Fibroblast of mammary gland (primary cell): ENCODE results near the gene GABARAP.

ENCODE experiments used
- DNase-seq: peaks from one replicate; pipeline ENCODE4 v3.0.0-alpha.2; 2010; ENCODE audit warnings: low read depth
- H3K4me3 ChIP-seq: 2 replicates; pipeline ENCODE4 v1.5.1; 2011; ENCODE audit warnings: low read depth, mild to moderate bottlenecking, low read length, moderate library complexity; ENCODE audit not compliant: control insufficient read depth
- TF ChIP-seq, protein P1 (sequence below): conservative IDR thresholded peaks from 2 replicates; pipeline ENCODE4 v1.5.1; 2011; ENCODE audit warnings: low read depth, low read length, inconsistent platforms; ENCODE audit not compliant: control insufficient read depth, insufficient read depth

Gene GABARAP

GRCh38 chr17:7252176-7253043, 10.2 kb upstream of the GABARAP start, which contains the start of gene ELP5:
TSS of gene ELP5 (plus strand) at chr17:7252215. CDS start at chr17:7252551, 336 bp downstream.
- peak; percentile 95 for DNase-seq
- TF ChIP-seq, protein P1, sequence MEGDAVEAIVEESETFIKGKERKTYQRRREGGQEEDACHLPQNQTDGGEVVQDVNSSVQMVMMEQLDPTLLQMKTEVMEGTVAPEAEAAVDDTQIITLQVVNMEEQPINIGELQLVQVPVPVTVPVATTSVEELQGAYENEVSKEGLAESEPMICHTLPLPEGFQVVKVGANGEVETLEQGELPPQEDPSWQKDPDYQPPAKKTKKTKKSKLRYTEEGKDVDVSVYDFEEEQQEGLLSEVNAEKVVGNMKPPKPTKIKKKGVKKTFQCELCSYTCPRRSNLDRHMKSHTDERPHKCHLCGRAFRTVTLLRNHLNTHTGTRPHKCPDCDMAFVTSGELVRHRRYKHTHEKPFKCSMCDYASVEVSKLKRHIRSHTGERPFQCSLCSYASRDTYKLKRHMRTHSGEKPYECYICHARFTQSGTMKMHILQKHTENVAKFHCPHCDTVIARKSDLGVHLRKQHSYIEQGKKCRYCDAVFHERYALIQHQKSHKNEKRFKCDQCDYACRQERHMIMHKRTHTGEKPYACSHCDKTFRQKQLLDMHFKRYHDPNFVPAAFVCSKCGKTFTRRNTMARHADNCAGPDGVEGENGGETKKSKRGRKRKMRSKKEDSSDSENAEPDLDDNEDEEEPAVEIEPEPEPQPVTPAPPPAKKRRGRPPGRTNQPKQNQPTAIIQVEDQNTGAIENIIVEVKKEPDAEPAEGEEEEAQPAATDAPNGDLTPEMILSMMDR, result no peak
- H3K4me3 ChIP-seq, result peak within 1 kb of the TSS; percentile 94

- peak within 1 kb of the TSS; percentile 94 for H3K4me3 ChIP-seq
- TF ChIP-seq, protein P1, result no peak
- DNase-seq, result peak; percentile 100
These were observed 9.5 kb upstream of the GABARAP start, which contains the start of gene CTDNEP1 for GRCh38 chr17:7251661-7252175. TSS of gene CTDNEP1 (minus strand) at chr17:7251734. CDS start at chr17:7251296, 438 bp downstream.

- no peak for DNase-seq
- TF ChIP-seq, protein P1, result no peak
- H3K4me3 ChIP-seq, result peak overlapping the region; percentile 94
These were observed 8.7 kb upstream of the GABARAP start for GRCh38 chr17:7250695-7251627.

DNA sequence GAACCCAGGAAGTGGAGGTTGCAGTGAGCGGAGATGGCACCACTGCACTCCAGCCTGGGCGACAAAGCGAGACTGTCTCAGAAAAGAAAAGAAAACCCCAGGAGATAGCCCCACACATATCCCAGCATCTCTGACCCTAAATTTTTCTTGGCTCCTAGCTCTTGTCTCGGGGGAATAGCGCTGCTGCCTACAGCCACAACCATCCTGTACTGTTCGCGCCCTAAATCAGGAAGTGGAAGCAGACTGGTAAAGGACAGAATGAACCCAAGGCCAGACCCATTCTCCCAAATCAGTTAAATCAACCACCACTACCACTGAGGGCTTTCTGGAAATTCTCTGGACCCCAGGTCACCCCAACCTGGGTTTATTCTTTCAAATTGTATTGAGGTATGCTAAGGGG, 7.6 kb upstream of the GABARAP start:
- DNase-seq, result no peak
- TF ChIP-seq, protein P1, result no peak
- H3K4me3 ChIP-seq, result peak overlapping the region; percentile 94

- DNase-seq, result no peak
- H3K4me3 ChIP-seq, result no peak overlapping the region
- TF ChIP-seq, protein P1, result no peak
These were observed 7.0 kb upstream of the GABARAP start for GRCh38 chr17:7249214-7249613.

DNA sequence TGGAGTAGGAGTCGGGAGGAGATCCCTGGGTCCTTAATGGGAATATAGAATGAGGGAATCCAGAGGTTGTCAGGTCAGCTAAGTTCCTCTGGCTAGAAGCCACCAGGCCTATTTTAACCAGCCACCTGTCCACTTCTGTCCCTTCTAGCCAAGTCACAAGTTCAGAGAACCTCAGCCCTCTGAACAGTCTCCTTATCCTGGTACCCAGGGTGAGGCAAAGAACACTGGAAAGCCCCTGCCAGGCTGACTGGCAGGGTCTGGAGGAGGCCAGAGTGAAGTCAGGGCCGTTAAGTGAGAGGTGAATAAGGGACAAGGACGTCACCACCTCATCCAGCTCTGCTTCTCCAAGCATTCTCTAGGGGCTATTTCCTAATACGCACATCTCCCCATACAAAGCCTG, 6.5 kb upstream of the GABARAP start:
- TF ChIP-seq, protein P1, result no peak
- no peak for DNase-seq
- H3K4me3 ChIP-seq, result no peak overlapping the region
